ENCODE data around the gene LLCFC1.

Gene LLCFC1

DNA sequence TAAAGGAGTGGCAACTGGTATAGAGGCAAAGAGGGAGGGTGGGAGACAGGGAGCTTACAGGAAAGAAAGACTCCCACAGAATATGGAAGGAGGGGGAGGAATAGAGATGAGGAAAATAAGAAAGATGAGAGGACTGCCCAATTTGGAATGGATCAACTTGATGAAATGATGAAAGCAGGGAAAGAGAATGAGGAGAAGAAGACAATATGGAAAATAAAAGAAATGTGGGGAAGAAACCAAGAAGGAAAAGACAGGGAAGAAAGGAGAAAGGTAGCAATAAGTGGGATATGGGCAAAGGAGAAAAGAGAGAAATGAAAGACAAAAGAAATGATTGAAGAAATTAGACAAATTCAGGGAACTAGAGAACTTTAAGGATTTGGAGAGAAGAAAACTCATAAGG, 19.9 kb downstream of the LLCFC1 start:
- H3K4me3 ChIP-seq (ENCODE audit: low read length): no peak overlapping the region
- H3F3A ChIP-seq (ENCODE audit: insufficient read depth, low read length): no peaks in the 10 kb centered on the region
- H3K27me3 ChIP-seq (replicated peaks; ENCODE audit: insufficient read depth, low read length): no peaks in the 10 kb centered on the region
- DNase-seq: no peak
- no peaks in the 10 kb centered on the region for H3K36me3 ChIP-seq (replicated peaks; ENCODE audit: insufficient read depth, low read length)
- peaks cover 15% of the 10 kb centered on the region for H3K4me1 ChIP-seq (ENCODE audit: low read length)
- H3K9ac ChIP-seq (ENCODE audit: low read length): no peak overlapping the region
- no peak overlapping the region for H2AFZ ChIP-seq (ENCODE audit: low read length)
- H3K9me2 ChIP-seq (replicated peaks; ENCODE audit: insufficient read depth, low read length): no peaks in the 10 kb centered on the region
- H3K9me3 ChIP-seq (replicated peaks; ENCODE audit: insufficient read depth, low read length): no peaks in the 10 kb centered on the region
- no peak overlapping the region for H3K27ac ChIP-seq (ENCODE audit: low read length)
- TF ChIP-seq, protein P1, sequence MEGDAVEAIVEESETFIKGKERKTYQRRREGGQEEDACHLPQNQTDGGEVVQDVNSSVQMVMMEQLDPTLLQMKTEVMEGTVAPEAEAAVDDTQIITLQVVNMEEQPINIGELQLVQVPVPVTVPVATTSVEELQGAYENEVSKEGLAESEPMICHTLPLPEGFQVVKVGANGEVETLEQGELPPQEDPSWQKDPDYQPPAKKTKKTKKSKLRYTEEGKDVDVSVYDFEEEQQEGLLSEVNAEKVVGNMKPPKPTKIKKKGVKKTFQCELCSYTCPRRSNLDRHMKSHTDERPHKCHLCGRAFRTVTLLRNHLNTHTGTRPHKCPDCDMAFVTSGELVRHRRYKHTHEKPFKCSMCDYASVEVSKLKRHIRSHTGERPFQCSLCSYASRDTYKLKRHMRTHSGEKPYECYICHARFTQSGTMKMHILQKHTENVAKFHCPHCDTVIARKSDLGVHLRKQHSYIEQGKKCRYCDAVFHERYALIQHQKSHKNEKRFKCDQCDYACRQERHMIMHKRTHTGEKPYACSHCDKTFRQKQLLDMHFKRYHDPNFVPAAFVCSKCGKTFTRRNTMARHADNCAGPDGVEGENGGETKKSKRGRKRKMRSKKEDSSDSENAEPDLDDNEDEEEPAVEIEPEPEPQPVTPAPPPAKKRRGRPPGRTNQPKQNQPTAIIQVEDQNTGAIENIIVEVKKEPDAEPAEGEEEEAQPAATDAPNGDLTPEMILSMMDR (IDR thresholded peaks at IDR 0.05; ENCODE audit: low read length): no peak
- TF ChIP-seq EZH2phosphoT487 (IDR thresholded peaks at IDR 0.05; ENCODE audit: low read length): no peak
- TF ChIP-seq EZH2 (optimal IDR thresholded peaks at IDR 0.05; ENCODE audit: low read depth, low read length): no peak
- no peaks in the 10 kb centered on the region for H3K79me2 ChIP-seq (ENCODE audit: low read length)
- H4K20me1 ChIP-seq (ENCODE audit: insufficient read depth, low read length): no peaks in the 10 kb centered on the region
- no peak overlapping the region for H3K4me2 ChIP-seq (ENCODE audit: low read depth, low read length)

DNA sequence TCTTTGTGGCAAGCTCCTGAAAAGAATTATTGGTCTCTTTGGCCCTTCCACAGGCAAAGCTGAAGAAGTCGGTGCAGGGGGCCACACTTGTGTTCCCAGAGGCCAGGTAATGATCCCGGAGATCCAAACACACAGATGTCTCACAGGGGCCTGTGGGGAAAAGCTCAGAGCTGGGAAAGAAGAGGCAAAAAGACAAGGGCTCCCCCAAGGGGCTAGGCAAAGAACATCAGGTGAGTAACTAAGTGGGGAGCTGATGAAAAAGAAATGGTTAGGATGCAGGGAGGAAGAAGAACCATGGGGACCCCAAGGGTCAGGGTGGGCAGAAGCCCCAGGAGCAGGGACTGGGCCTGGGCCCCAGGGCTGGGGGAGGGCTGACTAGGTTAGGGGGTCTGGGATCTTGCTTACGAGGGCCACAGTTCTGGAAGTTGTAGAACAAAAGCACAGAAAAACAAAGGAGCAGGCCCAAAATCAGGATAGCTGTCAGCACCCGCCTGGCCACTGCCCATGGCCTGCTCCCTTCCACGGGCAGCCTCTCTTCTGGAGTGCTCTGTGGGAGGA, 21.8 kb downstream of the LLCFC1 start:
- peaks cover 9% of the 10 kb centered on the region for H3K4me1 ChIP-seq (ENCODE audit: low read length)
- peak; percentile 13 for DNase-seq
- H2AFZ ChIP-seq (ENCODE audit: low read length): no peak overlapping the region
- no peak overlapping the region for H3K4me2 ChIP-seq (ENCODE audit: low read depth, low read length)
- no peaks in the 10 kb centered on the region for H3K79me2 ChIP-seq (ENCODE audit: low read length)
- H3K9me3 ChIP-seq (replicated peaks; ENCODE audit: insufficient read depth, low read length): no peaks in the 10 kb centered on the region
- H3K27me3 ChIP-seq (replicated peaks; ENCODE audit: insufficient read depth, low read length): no peaks in the 10 kb centered on the region
- H3K36me3 ChIP-seq (replicated peaks; ENCODE audit: insufficient read depth, low read length): no peaks in the 10 kb centered on the region
- H3K4me3 ChIP-seq (ENCODE audit: low read length): no peak overlapping the region
- no peaks in the 10 kb centered on the region for H3F3A ChIP-seq (ENCODE audit: insufficient read depth, low read length)
- no peaks in the 10 kb centered on the region for H3K9me2 ChIP-seq (replicated peaks; ENCODE audit: insufficient read depth, low read length)
- H3K9ac ChIP-seq (ENCODE audit: low read length): no peak overlapping the region
- no peak for TF ChIP-seq EZH2phosphoT487 (IDR thresholded peaks at IDR 0.05; ENCODE audit: low read length)
- TF ChIP-seq, protein P1 (IDR thresholded peaks at IDR 0.05; ENCODE audit: low read length): peak; percentile 62
- no peak overlapping the region for H3K27ac ChIP-seq (ENCODE audit: low read length)
- no peaks in the 10 kb centered on the region for H4K20me1 ChIP-seq (ENCODE audit: insufficient read depth, low read length)

DNA sequence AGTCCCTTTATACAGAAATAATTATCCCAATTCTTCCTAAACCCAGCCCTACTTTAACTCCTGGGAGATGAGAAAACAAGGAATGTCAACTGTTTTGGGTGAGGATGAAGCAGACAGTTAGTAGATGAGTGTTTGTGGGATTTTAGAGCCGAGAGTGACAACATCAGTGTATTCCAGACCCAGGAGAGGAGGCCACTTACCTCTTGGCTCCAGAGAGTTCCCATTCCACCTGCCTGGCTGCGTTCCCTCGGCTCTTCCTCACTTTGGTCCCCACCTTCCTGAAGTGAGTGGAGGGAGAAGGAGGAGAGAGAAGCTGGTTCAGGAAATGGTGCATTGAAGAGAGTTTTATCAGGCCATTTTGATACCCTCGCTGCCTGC, 22.3 kb downstream of the LLCFC1 start:
- H3K4me1 ChIP-seq (ENCODE audit: low read length): peaks cover 7% of the 10 kb centered on the region
- no peaks in the 10 kb centered on the region for H3K27me3 ChIP-seq (replicated peaks; ENCODE audit: insufficient read depth, low read length)
- DNase-seq: no peak
- no peaks in the 10 kb centered on the region for H3K9me2 ChIP-seq (replicated peaks; ENCODE audit: insufficient read depth, low read length)
- H3K4me3 ChIP-seq (ENCODE audit: low read length): no peak overlapping the region
- H3K36me3 ChIP-seq (replicated peaks; ENCODE audit: insufficient read depth, low read length): no peaks in the 10 kb centered on the region
- H3K9ac ChIP-seq (ENCODE audit: low read length): no peak overlapping the region
- no peaks in the 10 kb centered on the region for H3F3A ChIP-seq (ENCODE audit: insufficient read depth, low read length)
- no peaks in the 10 kb centered on the region for H3K79me2 ChIP-seq (ENCODE audit: low read length)
- TF ChIP-seq EZH2 (optimal IDR thresholded peaks at IDR 0.05; ENCODE audit: low read depth, low read length): no peak
- no peak for TF ChIP-seq EZH2phosphoT487 (IDR thresholded peaks at IDR 0.05; ENCODE audit: low read length)
- TF ChIP-seq, protein P1 (IDR thresholded peaks at IDR 0.05; ENCODE audit: low read length): no peak
- no peak overlapping the region for H2AFZ ChIP-seq (ENCODE audit: low read length)
- H3K27ac ChIP-seq (ENCODE audit: low read length): no peak overlapping the region
- H3K4me2 ChIP-seq (ENCODE audit: low read depth, low read length): no peak overlapping the region
- H3K9me3 ChIP-seq (replicated peaks; ENCODE audit: insufficient read depth, low read length): no peaks in the 10 kb centered on the region
- no peaks in the 10 kb centered on the region for H4K20me1 ChIP-seq (ENCODE audit: insufficient read depth, low read length)

Measured in MM.1S (cell line).